ENCODE data around the gene ULBP3.

The ULBP3 gene

DNA sequence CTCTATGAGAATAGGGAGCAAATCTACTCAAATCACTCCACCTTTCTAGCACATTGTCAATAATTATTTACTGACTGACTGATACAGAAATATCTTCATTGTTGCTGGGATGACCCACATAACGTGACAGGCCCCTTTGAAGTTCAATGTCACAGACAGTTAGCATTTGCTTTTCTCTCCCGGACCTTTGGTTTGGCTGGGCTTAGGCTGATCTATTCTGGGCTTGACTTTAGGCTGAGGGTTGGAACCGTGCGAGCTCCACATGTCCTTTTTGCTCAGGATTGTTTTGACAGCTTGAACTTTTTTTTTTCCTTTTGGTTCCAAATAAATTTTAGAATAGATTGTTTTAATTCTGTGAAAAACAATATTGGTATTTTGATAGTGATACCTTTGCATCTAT, 12.0 kb downstream of the ULBP3 start:
- TF ChIP-seq, protein P1, sequence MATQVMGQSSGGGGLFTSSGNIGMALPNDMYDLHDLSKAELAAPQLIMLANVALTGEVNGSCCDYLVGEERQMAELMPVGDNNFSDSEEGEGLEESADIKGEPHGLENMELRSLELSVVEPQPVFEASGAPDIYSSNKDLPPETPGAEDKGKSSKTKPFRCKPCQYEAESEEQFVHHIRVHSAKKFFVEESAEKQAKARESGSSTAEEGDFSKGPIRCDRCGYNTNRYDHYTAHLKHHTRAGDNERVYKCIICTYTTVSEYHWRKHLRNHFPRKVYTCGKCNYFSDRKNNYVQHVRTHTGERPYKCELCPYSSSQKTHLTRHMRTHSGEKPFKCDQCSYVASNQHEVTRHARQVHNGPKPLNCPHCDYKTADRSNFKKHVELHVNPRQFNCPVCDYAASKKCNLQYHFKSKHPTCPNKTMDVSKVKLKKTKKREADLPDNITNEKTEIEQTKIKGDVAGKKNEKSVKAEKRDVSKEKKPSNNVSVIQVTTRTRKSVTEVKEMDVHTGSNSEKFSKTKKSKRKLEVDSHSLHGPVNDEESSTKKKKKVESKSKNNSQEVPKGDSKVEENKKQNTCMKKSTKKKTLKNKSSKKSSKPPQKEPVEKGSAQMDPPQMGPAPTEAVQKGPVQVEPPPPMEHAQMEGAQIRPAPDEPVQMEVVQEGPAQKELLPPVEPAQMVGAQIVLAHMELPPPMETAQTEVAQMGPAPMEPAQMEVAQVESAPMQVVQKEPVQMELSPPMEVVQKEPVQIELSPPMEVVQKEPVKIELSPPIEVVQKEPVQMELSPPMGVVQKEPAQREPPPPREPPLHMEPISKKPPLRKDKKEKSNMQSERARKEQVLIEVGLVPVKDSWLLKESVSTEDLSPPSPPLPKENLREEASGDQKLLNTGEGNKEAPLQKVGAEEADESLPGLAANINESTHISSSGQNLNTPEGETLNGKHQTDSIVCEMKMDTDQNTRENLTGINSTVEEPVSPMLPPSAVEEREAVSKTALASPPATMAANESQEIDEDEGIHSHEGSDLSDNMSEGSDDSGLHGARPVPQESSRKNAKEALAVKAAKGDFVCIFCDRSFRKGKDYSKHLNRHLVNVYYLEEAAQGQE (IDR thresholded peaks at IDR 0.05; ENCODE audit: low read depth): no peak
- TF ChIP-seq RAD21 (IDR thresholded peaks at IDR 0.05; ENCODE audit: low read depth) (no peak), CREB1 (IDR thresholded peaks at IDR 0.05; ENCODE audit: low read depth) (no peak), TEAD4 (IDR thresholded peaks at IDR 0.05) (no peak), YY1 (IDR thresholded peaks at IDR 0.05; ENCODE audit: low read depth) (no peak), EP300 (IDR thresholded peaks at IDR 0.05; ENCODE audit: borderline replicate concordance) (no peak), ZBTB7A (IDR thresholded peaks at IDR 0.05; ENCODE audit: low read depth) (no peak)

DNA sequence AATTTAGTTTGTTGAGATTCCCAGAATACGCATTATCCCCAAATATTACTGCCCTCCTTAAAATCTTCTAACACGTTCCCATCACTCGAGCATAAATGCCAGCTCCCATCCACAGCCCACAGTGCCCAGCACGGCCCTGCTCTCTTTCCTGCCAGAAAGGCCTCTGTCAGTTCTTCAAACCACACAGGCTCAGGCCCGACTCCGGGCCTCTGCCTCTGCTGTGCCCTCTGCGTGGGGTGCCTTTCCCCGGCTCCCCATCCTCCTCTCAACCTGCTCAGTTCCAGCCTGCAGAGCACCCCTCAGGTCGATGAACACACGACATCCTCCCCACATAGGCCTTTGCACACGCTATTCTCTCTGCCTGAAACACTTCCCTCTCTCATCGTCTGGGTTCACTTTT, 12.8 kb downstream of the ULBP3 start:
- TF ChIP-seq, protein P1 (IDR thresholded peaks at IDR 0.05; ENCODE audit: low read depth): no peak
- TF ChIP-seq EGR1 (IDR thresholded peaks at IDR 0.05) (no peak), TEAD4 (IDR thresholded peaks at IDR 0.05) (no peak), CEBPB (IDR thresholded peaks at IDR 0.05) (no peak), YY1 (IDR thresholded peaks at IDR 0.05; ENCODE audit: low read depth) (no peak), FOXM1 (IDR thresholded peaks at IDR 0.05; ENCODE audit: borderline replicate concordance, low read depth) (no peak), EP300 (IDR thresholded peaks at IDR 0.05; ENCODE audit: borderline replicate concordance) (no peak), RAD21 (IDR thresholded peaks at IDR 0.05; ENCODE audit: low read depth) (no peak), TAF1 (IDR thresholded peaks at IDR 0.05; ENCODE audit: low read depth) (no peak), ZBTB7A (IDR thresholded peaks at IDR 0.05; ENCODE audit: low read depth) (no peak), CREB1 (IDR thresholded peaks at IDR 0.05; ENCODE audit: low read depth) (no peak), TCF12 (IDR thresholded peaks at IDR 0.05; ENCODE audit: low read depth) (no peak), NFIC (IDR thresholded peaks at IDR 0.05) (no peak)
- TF ChIP-seq, protein P2, sequence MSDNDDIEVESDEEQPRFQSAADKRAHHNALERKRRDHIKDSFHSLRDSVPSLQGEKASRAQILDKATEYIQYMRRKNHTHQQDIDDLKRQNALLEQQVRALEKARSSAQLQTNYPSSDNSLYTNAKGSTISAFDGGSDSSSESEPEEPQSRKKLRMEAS (IDR thresholded peaks at IDR 0.05): no peak
- TF ChIP-seq, protein P3, sequence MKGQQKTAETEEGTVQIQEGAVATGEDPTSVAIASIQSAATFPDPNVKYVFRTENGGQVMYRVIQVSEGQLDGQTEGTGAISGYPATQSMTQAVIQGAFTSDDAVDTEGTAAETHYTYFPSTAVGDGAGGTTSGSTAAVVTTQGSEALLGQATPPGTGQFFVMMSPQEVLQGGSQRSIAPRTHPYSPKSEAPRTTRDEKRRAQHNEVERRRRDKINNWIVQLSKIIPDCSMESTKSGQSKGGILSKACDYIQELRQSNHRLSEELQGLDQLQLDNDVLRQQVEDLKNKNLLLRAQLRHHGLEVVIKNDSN (IDR thresholded peaks at IDR 0.05): no peak

DNA sequence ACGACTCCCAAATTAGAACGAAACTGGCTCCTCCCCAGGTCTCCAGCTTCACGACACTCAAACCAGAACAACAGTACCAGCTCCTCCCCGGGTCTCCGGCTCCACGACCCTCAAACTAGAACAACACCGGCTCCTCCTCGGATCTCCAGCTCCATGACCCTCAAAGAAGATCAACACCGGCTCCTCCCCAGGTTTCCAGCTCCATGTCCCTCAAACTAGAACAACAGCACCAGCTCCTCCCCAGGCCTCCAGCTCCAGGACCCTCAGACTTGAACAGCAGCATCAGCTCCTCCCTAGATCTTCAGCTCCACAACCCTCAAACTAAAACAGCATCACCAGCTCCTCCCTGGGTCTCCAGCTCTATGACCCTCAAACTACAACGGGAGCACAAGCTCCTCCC, 13.8 kb downstream of the ULBP3 start:
- TF ChIP-seq CEBPB (IDR thresholded peaks at IDR 0.05): no peak
- TF ChIP-seq, protein P2 (IDR thresholded peaks at IDR 0.05): no peak
- no peak for TF ChIP-seq EP300 (IDR thresholded peaks at IDR 0.05; ENCODE audit: borderline replicate concordance)
- TF ChIP-seq RAD21 (IDR thresholded peaks at IDR 0.05; ENCODE audit: low read depth): no peak

DNA sequence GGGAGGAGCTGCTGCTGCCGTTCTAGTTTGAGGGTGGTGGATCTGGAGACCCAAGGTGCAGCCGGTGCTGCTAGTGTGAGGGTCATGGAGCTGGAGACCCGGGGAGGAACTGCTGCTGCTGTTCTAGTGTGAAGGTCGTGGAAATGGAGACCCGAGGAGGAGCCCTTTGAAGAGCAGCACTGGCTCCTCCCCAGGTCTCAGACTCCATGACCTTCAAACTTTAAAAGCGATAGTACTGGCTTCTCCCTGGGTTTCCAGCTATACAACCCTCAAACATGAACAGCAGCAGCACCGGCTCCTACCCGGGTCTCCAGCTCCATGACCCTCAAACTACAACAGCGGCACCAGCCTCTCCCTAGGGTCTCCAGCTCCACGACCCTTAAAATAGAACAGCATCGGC, 15.5 kb downstream of the ULBP3 start:
- TF ChIP-seq ZBTB7A (IDR thresholded peaks at IDR 0.05; ENCODE audit: low read depth) (no peak), FOXM1 (IDR thresholded peaks at IDR 0.05; ENCODE audit: borderline replicate concordance, low read depth) (no peak), CEBPB (IDR thresholded peaks at IDR 0.05) (no peak), RAD21 (IDR thresholded peaks at IDR 0.05; ENCODE audit: low read depth) (no peak), TEAD4 (IDR thresholded peaks at IDR 0.05) (no peak), NFIC (IDR thresholded peaks at IDR 0.05) (no peak), TAF1 (IDR thresholded peaks at IDR 0.05; ENCODE audit: low read depth) (no peak), EP300 (IDR thresholded peaks at IDR 0.05; ENCODE audit: borderline replicate concordance) (no peak), YY1 (IDR thresholded peaks at IDR 0.05; ENCODE audit: low read depth) (no peak), EGR1 (IDR thresholded peaks at IDR 0.05) (no peak), CREB1 (IDR thresholded peaks at IDR 0.05; ENCODE audit: low read depth) (no peak), TCF12 (IDR thresholded peaks at IDR 0.05; ENCODE audit: low read depth) (no peak)
- TF ChIP-seq, protein P3 (IDR thresholded peaks at IDR 0.05): no peak
- TF ChIP-seq, protein P1 (IDR thresholded peaks at IDR 0.05; ENCODE audit: low read depth): no peak
- TF ChIP-seq, protein P2 (IDR thresholded peaks at IDR 0.05): no peak

Data from Ishikawa (cell line).